BE2C (cell line): ENCODE results near the gene RIMBP3C.
"Not testable (repeated sequence)": the region's sequence is repeated elsewhere in the genome, so short reads cannot be mapped to it uniquely, and the experiment has no call there.

Experiments
- DNase-seq: peaks from one replicate; pipeline ENCODE4 v3.0.0-alpha.2; 2020
- H3K27me3 ChIP-seq: fragments of 250-450 bp; sonication (Bioruptor Pico); 2 replicates; pipeline ENCODE4 v1.5.1; 2020; ENCODE audit warnings: mild to moderate bottlenecking
- H3K36me3 ChIP-seq: fragments of 250-450 bp; sonication (Bioruptor Pico); 2 replicates; pipeline ENCODE4 v1.5.1; 2020; ENCODE audit warnings: mild to moderate bottlenecking
- H3K4me1 ChIP-seq: fragments of 250-450 bp; sonication (Bioruptor Pico); 2 replicates; pipeline ENCODE4 v1.5.1; 2020
- H3K4me3 ChIP-seq: 2 replicates; pipeline ENCODE4 v1.5.1; 2011; ENCODE audit warnings: low read depth, low read length
- H3K9me3 ChIP-seq: fragments of 250-450 bp; sonication (Bioruptor Pico); 2 replicates; pipeline ENCODE4 v1.5.1; 2020
- CTCF ChIP-seq: IDR thresholded peaks from 2 replicates; pipeline ENCODE4 v1.5.1; 2012; ENCODE audit warnings: mild to moderate bottlenecking, low read depth, low read length

RIMBP3C gene

DNA sequence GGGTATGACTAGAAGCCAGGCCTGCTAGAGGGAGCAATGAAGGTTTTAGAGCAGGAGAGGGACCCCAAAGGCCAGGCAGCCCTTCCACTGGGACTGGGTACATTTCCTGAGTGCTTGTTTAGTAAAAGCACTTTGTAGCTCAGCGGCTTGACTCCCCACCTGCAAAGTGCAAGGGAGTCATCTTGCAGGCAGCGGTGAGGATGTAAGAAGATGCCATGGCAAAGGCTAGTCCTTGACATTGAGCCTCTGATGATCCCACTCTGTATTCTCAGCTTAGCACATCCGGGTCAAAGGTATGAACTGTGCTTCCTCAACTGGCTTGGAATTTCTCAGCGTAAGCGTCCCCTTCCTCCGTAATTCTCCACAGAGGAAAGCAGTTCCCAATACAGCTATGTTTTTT lies 13.2 kb upstream of the RIMBP3C start:
- Histone ChIP-seq H3K9me3 (no peaks in the 10 kb centered on the region), H3K36me3 (no peaks in the 10 kb centered on the region; the same call in 1 of the 2 replicates), H3K4me1 (no peaks in the 10 kb centered on the region), H3K27me3 (no peaks in the 10 kb centered on the region), H3K4me3 (no peak overlapping the region)
- TF ChIP-seq CTCF = no peak
- no peak for DNase-seq

GRCh38 chr22:21563912-21564311 lies 12.7 kb upstream of the RIMBP3C start:
- TF ChIP-seq CTCF = no peak
- Histone ChIP-seq H3K4me1 (no peaks in the 10 kb centered on the region), H3K9me3 (no peaks in the 10 kb centered on the region), H3K36me3 (no peaks in the 10 kb centered on the region; the same call in 1 of the 2 replicates), H3K27me3 (no peaks in the 10 kb centered on the region), H3K4me3 (no peak overlapping the region)
- DNase-seq = no peak

DNA sequence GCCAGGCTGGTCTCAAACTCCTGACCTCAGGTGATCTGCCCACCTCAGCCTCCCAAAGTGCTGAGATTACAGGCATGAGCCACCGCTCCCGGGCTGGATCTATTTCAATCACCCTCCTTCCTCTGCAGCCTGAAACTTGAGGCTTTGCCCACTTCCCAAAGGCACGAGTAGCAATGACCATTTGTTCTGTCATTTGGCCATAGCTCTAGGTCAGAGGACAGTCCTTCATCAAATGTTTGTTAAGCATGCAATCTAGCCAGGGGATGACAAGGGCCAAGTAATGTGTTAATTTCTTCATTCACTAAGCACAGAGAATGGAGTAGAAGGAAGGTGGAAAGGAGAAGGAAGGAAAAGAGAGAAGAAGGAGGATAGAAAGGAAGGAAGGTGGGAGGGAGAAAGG lies 9.4 kb upstream of the RIMBP3C start:
- not testable (repeated sequence) for H3K9me3 ChIP-seq, H3K4me3 ChIP-seq, DNase-seq, H3K4me1 ChIP-seq, H3K27me3 ChIP-seq, H3K36me3 ChIP-seq

- H3K36me3 ChIP-seq, H3K4me1 ChIP-seq, H3K27me3 ChIP-seq, H3K9me3 ChIP-seq, DNase-seq, H3K4me3 ChIP-seq: not testable (repeated sequence)
Measured at GRCh38 chr22:21559345-21560125, 8.3 kb upstream of the RIMBP3C start.

- H3K9me3 ChIP-seq, H3K4me3 ChIP-seq, H3K4me1 ChIP-seq, DNase-seq, H3K27me3 ChIP-seq, H3K36me3 ChIP-seq: not testable (repeated sequence)
Measured at GRCh38 chr22:21550678-21551047, 598 bp downstream of the RIMBP3C start.

DNA sequence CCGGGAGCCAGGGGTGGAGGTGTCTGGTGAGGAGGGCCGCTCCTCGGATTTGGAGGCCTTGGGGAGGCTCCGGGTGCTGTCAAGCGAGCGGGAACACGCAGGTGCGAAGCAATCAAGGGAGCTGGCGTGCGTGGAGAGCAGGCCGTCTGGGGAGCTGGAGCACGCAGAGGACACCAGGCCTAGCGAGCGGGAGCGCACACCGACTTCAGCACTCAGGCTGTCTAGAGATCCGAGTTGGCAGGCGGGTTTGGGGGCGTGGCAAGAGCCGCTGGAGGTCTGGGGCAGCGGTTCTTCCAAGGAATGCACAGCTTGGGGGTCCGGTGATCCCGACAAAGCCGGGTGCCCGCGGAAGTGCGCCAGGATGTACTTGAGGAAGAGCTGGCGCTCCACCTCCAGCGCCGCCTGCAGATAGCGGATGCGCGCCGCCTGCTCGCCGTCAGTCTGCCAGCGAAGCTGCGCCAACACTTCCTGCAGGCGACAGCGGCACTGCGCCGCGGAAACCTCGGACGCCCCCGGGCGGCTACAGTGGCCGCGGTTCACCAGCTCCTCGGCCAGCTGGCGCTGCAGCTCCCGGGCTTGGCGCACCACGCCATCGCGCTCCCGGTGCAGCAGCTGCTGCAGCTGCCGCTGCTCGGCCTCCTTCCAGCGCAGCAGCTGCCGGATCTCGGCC lies 1.1 kb downstream of the RIMBP3C start:
- not testable (repeated sequence) for H3K4me3 ChIP-seq, H3K4me1 ChIP-seq, DNase-seq

GRCh38 chr22:21549558-21549957 lies 1.7 kb downstream of the RIMBP3C start:
- H3K27me3 ChIP-seq, H3K4me1 ChIP-seq, H3K36me3 ChIP-seq, H3K4me3 ChIP-seq, H3K9me3 ChIP-seq, DNase-seq: not testable (repeated sequence)

More for the DNA sequence above, 1.1 kb downstream of the RIMBP3C start:
- H3K9me3 ChIP-seq, H3K27me3 ChIP-seq, H3K36me3 ChIP-seq: not testable (repeated sequence)

GRCh38 chr22:21544432-21545322 lies 6.6 kb downstream of the RIMBP3C start:
- H3K9me3 ChIP-seq, DNase-seq, H3K27me3 ChIP-seq, H3K36me3 ChIP-seq, H3K4me1 ChIP-seq, H3K4me3 ChIP-seq: not testable (repeated sequence)

GRCh38 chr22:21539862-21540261 lies 11.4 kb downstream of the RIMBP3C start:
- not testable (repeated sequence) for H3K9me3 ChIP-seq, H3K4me1 ChIP-seq, H3K4me3 ChIP-seq, H3K36me3 ChIP-seq, DNase-seq, H3K27me3 ChIP-seq

DNA sequence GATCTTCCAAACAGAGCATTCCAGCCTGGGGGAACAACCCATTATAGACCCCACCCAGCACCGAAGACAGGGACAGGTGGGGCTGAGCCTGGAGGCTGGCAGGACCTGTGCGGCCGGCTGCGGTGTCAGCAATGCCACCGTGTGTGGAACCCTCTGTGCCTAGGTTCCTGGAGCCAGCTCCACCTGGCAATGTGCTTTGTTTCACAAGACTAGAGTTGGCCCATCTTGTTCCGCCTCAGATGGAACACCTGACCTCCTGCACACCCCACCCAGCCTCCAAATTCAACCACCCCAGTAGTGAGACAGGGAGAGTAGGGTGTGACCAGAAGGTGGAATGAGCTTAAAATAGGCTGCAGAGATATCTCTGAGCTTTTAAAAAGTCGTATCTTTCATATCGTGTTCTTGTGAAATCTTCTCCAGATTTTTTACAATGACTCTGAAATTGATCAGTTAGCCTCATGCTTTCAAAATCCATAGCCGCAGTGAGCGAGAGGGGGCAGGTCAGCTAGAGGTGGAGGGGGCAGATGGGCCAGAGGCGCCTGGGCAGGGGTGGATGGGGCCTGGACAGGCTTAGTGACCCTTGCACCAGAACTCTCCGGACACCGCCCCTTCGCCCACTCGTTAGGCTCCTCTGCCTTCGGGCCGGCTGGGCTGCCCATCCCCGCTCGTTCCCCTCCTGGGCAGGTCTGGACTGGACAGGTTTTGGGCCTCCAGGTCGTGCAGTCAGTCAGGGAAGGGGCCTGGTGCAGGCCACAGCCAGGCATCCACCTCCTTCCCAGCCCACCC lies 18.2 kb downstream of the RIMBP3C start:
- not testable (repeated sequence) for H3K36me3 ChIP-seq, DNase-seq, H3K4me3 ChIP-seq, H3K9me3 ChIP-seq, H3K4me1 ChIP-seq, H3K27me3 ChIP-seq

GRCh38 chr22:21531525-21531924 lies 19.7 kb downstream of the RIMBP3C start:
- not testable (repeated sequence) for H3K27me3 ChIP-seq, H3K4me3 ChIP-seq, H3K4me1 ChIP-seq, H3K36me3 ChIP-seq, DNase-seq, H3K9me3 ChIP-seq

- H3K36me3 ChIP-seq, H3K4me3 ChIP-seq, H3K27me3 ChIP-seq, H3K4me1 ChIP-seq, DNase-seq, H3K9me3 ChIP-seq: not testable (repeated sequence)
Measured at GRCh38 chr22:21526705-21527500, 24.4 kb downstream of the RIMBP3C start.
